T-helper 2 cell treated with Interferon-gamma antibody and Interleukin-4, amounts not matched to agents 100 ng/mL and 5 ng/mL, for 36 hours (primary cell): ENCODE results near the gene DYSF. TPM values are rescaled to one million over a fixed set of nuclear protein-coding genes. Genes with fewer than 3 reads are reported as not detected.

Experiments
- intact Hi-C: fragments of 100-400 bp; cut with micrococcal nuclease; formaldehyde crosslinking; loops from one replicate; pipeline ENCODE4 v1.15.1; 2023
- total RNA-seq: library from RNA; stranded (reverse); gene quantifications from 2 replicates; pipeline ENCODE4 v1.2.3, GENCODE V29; 2022

The DYSF gene
- total RNA-seq, 1 donor from 2014 or later: not detected

DNA sequence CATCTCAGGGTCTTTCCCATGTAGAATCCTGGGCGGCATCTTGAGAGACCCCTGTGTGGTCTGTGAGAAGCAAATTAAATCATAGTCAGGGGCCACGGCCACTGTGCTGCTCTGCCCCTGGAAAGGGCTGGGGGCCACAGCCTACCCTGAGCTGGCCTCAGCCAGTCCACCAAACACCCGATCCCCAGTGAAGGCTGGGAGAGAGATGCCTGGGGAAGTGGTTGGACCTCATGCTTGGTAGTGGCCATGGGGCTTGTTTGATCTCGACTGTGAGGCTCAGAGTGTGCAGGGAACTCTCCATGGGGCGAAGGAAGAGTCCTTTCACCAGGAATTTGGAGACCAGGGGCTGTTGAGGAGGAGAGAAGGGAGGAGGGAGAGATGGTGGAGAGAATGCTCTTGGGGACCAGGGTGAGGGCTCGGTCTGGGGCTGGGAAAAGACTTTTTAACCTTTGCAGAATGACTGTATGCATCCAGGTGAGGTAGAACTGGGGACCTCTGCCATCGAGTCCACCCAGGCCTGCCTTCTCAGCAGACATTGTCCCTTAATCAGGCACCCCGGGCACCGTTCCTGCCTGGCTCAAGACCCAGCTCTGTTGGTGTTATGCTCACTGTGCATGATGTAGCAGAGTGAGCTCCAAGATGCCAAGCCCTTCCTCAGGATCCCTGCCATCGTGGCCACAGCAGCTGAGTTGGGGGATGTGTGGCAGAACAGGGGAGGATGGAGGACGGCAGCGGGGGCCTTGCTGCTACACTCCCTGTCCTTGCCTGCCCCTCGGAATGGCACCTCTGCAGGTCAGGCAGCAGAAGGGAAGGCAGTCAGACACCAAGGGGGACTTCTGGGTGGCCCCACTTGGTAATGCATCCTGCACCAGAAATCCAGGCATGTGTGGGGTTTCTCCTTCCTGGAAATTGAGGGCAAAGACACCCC is 249.9 kb downstream of the DYSF start:
- intact Hi-C loops: no loop called here

DNA sequence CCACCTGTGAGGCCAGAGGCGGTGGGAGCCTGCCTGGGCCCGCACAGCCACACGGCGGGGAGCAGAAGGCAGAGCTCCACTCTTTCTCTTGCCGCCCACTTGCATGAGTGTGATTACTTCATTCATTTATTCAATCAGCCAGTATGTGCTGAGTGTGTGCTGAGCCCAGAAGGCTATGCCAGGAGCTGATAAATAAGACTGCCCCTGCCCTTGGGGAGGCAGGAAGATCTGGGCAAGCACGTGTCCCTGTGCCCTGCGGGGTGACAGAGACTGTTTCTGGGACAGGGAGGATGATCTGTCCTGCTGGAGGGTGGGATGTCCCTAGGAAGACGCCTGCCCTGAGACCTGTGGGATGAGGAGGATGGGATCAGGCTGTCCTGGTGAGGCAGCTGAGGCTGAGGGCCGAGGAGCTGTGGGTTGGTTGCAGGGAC is 250.8 kb downstream of the DYSF start:
- intact Hi-C loops: no loop called here

DNA sequence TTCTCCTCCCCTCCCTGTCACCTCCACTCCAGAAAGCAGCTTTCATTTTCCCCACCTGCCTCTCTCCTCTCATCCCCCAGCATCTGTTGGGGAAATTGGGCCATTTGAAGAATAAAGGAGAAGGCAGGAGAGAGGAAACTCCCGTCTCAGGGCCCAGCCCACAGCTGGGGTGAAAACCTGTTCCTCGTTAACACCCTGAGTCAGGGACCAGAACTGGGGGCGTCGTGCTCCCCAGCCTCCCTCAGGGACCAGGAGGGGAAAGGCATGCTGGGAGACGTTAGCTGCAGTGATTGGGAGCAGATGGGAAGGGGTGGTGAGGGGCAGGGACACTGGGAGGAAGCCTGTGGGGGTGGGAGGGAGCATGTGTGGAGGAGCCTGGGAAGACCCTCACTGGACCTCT is 251.3 kb downstream of the DYSF start:
- intact Hi-C loops: no loop called here

DNA sequence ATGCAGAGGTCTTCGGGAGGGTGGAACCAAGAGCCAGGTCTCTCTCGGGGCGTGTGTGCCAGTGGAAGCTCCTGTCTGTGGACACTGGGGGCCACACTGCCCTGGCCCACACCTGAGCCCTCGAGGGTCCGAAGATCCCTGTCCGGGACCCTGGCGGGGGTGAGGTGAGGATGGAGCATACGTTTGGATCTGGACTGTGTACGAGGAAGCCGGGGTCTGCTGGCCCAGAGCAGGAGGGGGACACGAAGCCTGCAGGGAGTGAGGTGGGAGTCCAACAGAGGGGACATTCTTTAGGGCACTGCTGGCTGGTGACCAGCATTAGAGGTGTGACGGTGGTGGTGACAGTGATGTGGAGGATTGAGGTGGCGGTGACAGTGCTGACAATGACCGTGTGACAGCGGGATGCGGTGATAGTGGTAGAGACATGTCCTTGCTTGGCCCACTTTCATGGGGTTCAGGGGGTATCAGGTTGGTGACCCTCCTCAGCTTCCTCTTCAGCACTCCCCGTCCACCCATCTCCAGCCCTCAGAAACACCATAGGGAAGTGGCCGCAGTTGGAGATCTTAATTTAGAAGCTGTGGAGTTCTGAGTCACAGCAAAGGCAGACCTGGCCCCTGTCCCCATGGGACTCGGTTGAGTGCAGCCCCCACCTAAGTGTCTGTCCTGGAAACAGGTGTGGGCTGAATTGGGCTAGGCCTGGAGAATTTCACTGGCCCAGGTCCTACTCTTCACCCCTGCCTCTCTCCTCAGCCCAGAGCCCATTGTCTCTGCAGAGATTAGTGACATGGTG is 252.0 kb downstream of the DYSF start:
- intact Hi-C loops: no loop called here

DNA sequence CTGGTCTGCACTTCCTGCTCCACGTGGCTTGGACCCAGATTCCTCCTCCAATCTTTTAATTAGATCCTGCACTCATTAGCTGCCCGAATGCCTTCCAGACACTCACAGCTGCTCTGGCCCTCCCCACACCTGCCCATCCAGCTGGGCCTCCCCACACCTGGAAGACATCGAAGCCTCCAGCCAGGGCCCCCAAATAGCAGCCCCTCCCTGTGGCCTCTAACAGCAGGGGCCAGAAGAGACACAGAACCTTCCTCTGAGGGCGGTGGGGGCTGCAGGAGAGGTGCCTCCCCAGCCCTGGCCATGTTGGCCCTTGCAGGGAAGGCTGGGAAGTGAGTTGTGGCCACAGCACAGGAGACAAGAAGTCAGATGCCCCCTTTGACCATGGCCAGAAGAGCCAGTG is 252.8 kb downstream of the DYSF start:
- intact Hi-C loops: no loop called here

DNA sequence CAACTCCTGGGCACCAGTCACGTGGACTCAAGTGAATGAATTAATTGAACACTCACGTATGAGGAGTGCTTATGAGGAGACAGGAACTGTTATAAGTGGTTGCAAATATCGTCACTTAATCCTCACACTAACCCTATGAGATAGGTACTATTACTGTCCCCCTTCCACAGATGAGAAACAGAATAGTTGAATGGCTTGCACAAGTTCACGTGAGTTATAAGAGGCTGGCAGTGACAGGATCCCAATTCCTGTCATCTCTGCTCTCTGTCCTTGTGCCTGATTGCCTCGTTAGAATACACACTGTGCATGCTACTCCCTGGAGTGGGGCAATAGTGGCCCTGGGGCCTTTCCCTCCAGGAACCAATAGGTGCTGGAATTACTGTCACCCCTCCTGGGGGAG is 253.5 kb downstream of the DYSF start:
- intact Hi-C loops: no loop called here

DNA sequence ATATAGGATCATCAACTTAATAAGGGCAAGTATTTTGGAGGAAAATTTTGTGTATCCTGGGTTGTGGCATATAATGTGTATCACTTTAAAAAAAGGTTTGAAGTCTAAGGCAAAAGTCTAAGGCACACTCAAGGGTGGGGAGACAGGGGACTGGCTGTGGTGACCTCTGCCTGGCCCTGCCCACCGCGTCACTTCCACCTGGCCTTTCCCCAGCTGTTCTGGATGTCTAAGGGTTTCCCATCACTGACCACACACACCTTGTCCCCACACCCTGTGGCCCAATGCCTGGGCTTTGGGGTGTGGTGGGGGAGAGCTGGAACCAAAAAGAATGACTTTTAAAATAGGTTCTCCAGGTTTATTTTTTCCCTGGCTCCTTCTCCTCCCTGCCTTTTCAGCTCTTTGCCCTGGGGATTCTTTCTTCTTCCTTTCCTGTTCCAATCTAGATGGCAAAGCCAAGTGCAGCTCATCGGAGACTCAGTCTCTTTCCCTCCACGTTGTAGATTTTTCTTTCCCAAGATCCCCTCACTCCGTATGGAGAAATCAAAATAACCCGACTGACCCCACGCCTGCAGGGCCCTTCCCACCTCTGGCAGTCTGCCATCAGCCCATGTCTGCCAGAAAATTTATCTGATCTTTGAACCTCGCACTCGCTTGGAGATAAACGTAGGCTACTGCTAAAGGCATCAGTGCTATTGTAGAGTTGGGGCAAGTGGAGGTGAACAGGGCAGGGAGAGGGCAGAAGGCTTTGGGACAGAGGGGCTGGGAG is 257.2 kb downstream of the DYSF start:
- intact Hi-C loops: no loop called here

DNA sequence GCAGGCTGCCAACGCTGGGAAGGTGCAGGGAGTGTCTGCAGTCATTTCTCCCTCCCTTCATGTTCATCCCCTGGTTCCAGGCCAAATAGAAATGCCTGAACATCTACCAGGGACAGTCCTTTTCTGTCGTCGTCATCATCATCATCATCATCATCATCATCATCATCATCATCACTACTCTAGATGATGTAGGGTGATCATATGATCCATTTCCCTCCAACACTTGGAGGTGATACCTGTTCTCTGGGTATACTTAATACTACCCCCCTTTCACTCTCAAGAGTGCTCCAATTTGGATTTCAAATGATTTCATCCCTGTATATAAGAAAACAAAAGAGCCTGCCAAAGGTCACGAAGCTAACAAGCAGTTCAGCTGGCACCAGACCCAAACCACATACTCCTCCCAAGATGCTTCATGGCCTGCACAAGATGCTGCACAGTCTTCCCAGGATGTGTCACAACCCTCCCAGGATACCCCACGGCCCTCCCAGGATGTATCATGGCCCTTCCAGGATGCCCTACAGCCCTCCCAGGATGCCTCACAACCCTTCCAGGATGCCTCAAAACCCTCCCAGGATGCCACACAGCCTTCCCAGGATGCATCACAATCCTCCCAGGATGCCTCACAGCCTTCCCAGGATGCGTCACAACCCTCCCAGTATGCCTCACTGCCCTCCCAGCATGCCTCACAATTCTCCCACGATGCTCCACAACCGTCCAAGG is 257.9 kb downstream of the DYSF start:
- intact Hi-C loops: no loop called here

DNA sequence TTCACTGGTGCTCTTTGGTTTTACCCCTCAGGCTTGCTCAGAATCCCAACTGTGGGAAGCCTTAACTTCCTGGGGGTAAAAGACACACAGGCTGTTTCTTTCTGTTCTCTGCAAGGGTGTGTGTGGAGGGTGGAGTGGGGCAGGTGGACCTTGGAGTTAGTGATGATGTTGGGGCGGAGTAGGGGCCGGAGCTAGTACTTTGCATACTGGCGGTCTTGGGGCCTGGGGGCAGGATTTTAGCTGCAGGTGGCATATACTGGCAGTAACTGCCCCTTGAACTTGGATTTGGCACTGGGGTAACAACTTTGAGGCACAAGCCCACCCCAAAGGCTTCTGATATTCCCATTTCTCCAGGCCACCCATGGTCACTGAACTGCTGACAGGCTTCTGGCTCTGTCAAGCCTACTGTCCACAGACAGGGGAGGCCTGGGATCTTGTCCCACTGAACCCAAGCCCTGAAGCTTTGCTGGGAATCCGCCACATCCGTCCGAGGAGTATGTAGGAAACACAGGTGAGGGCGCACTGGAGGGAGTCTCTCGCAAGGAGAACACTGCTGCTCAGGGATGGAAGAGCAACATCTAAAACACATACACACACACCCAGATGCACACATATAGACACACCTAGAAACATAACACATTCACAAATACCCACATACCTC is 258.9 kb downstream of the DYSF start:
- intact Hi-C loops: no loop called here

DNA sequence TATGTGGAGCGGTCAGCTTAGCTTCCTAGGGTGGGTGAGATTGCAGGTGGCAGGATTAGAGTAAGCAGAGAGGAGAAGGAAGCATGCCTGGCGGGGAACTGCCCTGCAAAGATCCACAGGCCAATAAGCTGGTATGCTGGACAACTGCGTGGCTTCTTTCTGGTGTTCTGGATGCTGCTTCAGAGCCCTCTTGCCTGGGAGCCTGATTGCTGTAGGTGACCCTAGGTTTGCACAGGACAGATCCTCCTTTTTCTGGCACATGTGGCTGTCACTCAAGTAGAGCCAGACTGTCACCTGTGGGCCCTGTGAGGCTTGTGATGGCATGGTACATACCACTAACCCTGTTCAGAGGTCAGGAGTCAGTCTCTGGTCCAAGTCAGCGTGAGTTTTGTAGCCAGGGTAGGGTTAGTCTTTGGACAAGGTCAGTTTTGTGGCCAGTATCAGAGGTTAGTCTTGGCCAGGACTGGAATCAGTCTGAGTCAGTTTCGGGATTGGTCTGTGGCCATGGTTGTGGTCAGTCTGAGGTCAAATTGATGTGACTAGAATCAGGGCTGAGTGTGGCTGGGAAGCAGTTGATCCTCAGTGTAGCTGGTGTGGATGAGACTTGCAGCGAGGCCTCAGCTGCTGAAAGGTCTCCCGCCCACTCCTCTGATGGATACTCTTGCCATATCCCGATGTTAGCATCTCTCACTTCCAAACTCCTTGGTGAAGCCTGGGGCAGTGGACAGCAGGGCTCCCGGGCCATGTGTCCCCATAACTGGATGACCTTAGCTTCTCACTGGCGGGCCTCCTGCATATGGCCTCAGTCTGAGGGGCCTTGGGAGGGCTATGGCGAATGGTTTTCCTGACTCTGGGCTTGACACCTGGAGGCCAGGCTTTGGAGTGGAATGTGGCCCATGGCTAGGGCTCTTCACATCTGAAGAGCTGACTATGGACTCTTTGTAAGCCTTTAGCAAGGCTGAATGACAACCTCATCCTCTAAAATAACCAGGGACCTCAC is 260.5 kb downstream of the DYSF start:
- intact Hi-C loops: no loop called here

DNA sequence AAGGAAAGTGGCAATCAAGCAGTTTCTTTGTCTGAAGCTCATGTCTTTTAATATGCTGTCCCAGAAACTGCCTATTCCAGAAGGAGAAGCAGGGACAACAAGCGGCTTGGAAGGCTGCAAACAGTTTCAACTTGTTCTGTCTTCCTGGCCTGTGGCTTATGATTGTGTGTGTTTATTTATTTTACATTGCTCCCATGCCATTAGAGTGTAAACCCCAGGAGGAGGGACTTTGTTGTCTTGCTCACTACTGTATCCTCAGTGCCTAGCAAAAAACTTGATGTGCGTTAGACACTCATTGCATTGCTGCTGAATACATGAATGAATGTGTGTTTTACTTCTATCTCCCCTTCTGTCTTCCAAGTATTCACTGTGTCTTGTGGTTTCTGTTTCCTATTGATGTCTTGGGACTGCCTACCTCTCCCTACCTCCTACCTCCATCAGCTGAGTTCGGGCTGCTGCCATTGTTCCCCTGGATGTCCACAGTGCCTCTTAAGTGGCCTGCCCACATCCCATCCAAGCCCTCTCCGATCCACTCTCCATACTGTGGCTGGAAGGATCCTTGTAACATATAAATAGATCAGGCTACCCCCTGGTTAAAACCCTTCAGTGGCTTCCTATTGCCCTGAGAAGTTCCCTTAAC is 261.4 kb downstream of the DYSF start:
- intact Hi-C loops: no loop called here

DNA sequence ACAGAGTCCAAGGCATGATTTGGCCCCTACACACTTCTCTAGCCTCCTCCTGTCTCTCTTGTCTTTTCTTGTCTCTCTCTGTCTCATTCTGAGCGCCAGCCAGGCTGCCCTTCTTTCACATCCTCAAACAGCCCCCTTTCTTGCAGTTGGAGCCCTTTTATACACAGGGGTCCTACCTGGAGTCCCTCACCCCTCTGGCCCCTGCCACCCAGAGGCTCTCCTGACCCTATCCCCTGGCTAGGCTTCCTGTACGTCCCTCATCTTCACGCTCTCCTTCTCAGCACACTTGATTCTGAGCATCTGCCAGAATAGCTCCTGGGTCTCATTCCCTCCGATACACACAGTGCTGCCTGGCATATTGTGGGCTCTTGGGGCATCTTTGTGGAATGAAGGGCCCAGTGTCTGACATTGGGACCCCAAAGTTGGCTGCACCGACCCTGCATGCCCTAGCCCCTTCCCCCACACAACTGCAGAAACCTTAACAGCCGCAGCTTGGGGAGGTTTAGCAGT is 261.9 kb downstream of the DYSF start:
- intact Hi-C loops: no loop called here

DNA sequence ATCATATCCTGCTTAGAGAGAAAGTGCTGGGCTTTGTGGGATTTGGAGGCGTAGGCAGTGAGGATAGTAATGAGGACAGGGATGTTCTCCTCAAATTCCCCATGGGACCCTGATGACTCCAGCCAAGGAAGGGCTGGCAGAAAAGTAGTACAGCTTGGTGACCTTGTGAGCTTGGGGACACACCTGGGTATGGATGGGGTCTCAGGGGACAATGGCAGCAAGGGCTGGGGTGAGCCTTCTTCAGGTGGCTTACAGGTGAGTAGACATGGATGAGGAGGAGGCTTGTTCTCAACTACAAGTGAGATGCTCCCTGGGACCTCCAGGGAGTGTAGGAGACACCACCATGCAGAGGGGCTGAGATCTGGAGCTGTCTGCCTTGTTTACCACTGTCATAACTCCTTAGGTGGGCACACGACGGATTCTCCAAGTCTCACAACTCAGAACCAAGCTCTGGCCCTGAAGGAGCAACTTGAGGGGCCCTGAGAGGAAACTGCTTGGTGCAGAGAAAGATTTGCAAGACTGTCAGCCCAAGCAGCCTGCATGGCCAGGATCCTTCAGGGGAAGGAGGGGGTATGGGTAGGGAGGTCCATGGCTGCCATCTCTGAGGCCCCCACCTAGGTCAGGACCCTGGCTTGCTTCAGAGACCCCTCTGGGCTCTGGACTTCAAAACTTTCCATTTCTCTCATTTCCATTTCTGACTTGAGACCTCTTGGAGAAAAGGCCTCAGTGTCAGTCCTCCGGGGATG is 262.8 kb downstream of the DYSF start:
- intact Hi-C loops: no loop called here

DNA sequence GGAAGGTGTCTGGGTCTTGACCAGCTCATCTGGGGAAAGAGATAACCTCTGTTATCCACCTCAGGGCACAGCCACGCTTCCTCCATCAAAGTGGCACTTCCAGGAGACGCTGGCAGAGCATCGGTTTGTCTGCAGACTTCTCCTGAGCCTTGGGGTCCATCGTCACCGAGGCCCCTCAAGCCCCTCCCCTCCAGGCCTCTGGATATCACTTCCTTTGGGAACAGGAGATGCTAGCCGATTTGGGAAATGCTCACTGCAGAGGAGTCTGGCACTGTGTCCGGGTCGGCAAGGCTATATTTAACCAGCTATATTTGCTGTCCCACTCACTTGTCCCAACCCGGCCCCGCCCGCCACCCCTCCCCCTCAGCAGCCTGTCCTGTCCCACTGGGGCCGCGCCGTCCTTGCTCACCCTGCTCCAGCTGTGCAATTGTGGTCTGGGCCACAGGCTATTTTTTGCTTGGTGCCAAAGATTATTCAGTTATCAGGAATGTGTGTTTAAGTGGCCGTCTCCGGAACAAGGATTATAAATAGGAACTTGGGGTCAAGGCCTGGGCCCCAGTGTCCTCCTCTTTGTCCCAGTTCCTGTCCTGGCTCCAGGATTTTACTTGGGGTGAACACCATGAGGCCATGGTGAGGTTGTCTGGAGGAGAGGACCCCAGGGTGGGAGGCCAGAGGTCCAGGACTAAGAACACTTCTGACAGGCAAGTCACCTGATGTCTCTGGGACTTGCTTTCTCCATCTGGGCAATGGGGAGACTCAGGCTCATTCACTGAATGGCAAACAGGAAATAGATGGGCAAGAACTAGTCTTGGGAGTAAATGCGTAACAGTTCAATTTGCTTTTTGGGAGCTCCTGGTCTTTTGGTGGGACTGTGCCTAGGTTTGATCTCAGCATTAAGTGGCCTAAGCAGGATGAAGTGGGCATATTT is 263.6 kb downstream of the DYSF start:
- intact Hi-C loops: no loop called here

DNA sequence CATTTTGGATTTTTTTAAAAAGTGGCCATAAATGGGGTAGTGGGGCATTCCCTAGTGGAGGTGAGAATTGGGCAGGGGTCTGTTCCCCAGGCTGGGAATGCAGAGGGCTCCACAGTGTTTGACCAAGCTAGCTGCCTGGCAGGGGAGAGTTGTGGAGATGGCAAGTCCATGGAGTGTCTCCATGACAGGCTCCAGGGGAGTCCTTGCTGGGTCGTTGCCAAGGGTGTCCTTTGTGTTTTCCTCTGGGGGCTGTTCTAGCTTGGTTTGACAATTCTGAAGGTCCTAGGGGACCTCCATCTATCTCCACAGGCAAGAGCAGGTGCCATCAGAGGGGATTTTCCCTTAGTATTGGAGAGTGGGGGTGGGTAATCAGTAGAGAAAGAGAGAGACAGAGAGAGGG is 265.3 kb downstream of the DYSF start:
- intact Hi-C loops: no loop called here

DNA sequence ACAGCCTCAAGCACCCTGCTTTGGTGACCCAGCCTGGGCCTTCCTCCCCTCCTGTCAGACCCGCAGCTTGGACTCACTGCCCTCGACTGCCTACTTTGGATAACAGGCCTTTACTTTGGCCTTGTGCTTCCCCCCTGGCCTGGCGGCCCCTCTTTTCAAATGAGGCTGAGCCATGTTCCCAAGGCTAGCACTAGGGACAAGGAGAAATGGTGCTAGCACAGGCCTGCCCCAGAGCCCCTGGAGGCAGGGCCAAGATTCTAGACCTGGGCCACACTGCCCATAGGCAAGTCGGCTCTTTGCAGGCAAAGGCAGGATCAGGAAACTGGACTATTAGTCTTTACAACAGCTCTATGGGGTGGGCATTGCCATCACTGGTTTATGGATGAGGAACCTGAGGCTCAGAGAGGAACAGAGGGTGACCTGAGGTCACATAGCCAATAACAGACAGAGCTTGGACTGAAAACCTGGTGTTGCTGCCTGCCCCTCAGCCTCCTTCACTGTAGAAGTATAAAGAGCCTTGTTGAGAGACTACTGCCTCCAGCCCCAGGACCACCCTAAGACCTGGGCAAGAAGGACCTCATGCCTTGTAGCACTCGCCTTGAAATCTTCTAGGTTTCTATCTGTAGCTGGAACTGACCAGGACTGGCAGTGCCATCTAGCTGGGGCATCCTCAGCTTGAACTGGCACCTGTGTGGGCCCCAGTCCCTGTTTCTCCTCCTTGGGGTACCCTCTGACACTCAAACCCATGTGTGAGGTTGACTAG is 266.3 kb downstream of the DYSF start:
- intact Hi-C loops: no loop called here
